Stomach (tissue), 4 donors: Measurements from ENCODE around the gene KCNG2.

ENCODE experiments used
- POLR2A ChIP-seq, 4 donors: fragments of 450-650 bp; IDR thresholded peaks; one replicate each; pipeline ENCODE4 v1.6.1; 2016; ENCODE audit warnings: antibody characterized with exemption in 4 of 4, control low read depth in 2 of 4, mild to moderate bottlenecking in 1 of 4, moderate library complexity in 1 of 4
- TF ChIP-seq, protein P1 (sequence below), 7 experiments: fragments of 450-650 bp in 4 of 7; fragments of 200-600 bp in 3 of 7; sonication (generic) in 3 of 7; IDR thresholded peaks; one replicate each; pipeline ENCODE4 v1.5.1; 2016 to 2019; ENCODE audit warnings: antibody characterized with exemption in 7 of 7, control low read depth in 2 of 7, mild to moderate bottlenecking in 1 of 7

DNA sequence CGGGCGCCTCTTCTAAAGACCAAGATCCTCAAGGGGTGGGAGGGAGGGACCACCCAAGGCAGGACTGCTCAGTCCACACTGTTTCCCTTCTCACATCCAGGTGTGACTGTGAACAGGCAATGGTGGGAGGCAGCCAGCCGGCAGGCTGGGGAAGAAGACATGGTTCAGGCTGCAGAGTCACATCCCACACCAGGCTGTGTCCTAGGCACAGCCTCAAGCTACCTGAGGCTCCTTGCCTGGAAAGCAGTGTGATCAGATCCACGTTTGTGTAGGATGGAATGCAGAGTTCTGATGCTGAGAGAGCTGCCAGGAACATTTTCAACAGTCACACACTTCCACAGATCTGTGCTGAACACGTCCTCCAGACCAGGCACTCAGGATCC, 137.4 kb downstream of the KCNG2 start:
- TF ChIP-seq, protein P1, sequence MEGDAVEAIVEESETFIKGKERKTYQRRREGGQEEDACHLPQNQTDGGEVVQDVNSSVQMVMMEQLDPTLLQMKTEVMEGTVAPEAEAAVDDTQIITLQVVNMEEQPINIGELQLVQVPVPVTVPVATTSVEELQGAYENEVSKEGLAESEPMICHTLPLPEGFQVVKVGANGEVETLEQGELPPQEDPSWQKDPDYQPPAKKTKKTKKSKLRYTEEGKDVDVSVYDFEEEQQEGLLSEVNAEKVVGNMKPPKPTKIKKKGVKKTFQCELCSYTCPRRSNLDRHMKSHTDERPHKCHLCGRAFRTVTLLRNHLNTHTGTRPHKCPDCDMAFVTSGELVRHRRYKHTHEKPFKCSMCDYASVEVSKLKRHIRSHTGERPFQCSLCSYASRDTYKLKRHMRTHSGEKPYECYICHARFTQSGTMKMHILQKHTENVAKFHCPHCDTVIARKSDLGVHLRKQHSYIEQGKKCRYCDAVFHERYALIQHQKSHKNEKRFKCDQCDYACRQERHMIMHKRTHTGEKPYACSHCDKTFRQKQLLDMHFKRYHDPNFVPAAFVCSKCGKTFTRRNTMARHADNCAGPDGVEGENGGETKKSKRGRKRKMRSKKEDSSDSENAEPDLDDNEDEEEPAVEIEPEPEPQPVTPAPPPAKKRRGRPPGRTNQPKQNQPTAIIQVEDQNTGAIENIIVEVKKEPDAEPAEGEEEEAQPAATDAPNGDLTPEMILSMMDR (IDR thresholded peaks at IDR 0.05) = no peak
- no peak for TF ChIP-seq POLR2A (IDR thresholded peaks at IDR 0.05)
